Measurements from ENCODE around the gene CHST5. TPM values are rescaled to one million over a fixed set of nuclear protein-coding genes. Genes with fewer than 3 reads are reported as not detected.
"Not testable (repeated sequence)": the region's sequence is repeated elsewhere in the genome, so short reads cannot be mapped to it uniquely, and the experiment has no call there.

CHST5 gene
- total and polyA plus RNA-seq, 2 experiments from 2014 or later: not detected

- TF ChIP-seq ZNF462 (CRISPR knock-in tag; IDR thresholded peaks at IDR 0.05): no peak
These were observed 14.3 kb upstream of the CHST5 start (continued) for GRCh38 chr16:75550211-75550662.

GRCh38 chr16:75548456-75548855, 12.5 kb upstream of the CHST5 start:
- not testable (repeated sequence) for H3K4me2 ChIP-seq; H3K4me1 ChIP-seq (ENCODE audit: insufficient read depth); H3K4me3 ChIP-seq; H3K36me3 ChIP-seq (ENCODE audit: insufficient read depth); H3K4me3 Mint-ChIP-seq; H3K36me3 Mint-ChIP-seq (ENCODE audit: low read depth); H3K27ac ChIP-seq (ENCODE audit: low read depth); H3K27me3 ChIP-seq (ENCODE audit: insufficient read depth); H3K9me2 ChIP-seq (ENCODE audit: insufficient read depth); H3K27me3 Mint-ChIP-seq (ENCODE audit: insufficient read depth, low read depth, poor library complexity); H3K9me3 Mint-ChIP-seq; H4K20me1 ChIP-seq (replicated peaks; ENCODE audit: insufficient read depth); H3K4me1 Mint-ChIP-seq; DNase-seq (ENCODE audit: low spot score); H3F3A ChIP-seq (replicated peaks; ENCODE audit: low read depth); H3K79me2 ChIP-seq (replicated peaks; ENCODE audit: insufficient read depth); H2AFZ ChIP-seq; H3K27ac Mint-ChIP-seq; ATAC-seq

- no peak for ATAC-seq
- Histone ChIP-seq H3K27ac (ENCODE audit: low read depth) (no peak overlapping the region), H3K79me2 (replicated peaks; ENCODE audit: insufficient read depth) (no peaks in the 10 kb centered on the region), H3K4me2 (no peak overlapping the region), H3F3A (replicated peaks; ENCODE audit: low read depth) (no peaks in the 10 kb centered on the region), H3K27me3 (ENCODE audit: insufficient read depth) (no peaks in the 10 kb centered on the region), H3K9me2 (ENCODE audit: insufficient read depth) (no peaks in the 10 kb centered on the region), H4K20me1 (replicated peaks; ENCODE audit: insufficient read depth) (no peaks in the 10 kb centered on the region), H3K36me3 (ENCODE audit: insufficient read depth) (no peaks in the 10 kb centered on the region), H3K4me3 (no peak overlapping the region), H3K4me1 (ENCODE audit: insufficient read depth) (peaks cover 4% of the 10 kb centered on the region; the same call in 1 of the 2 replicates), H2AFZ (no peak overlapping the region)
- H3K36me3 Mint-ChIP-seq (ENCODE audit: low read depth): peaks cover 7% of the 10 kb centered on the region; the same call in 1 of the 3 replicates
- no peak for DNase-seq (ENCODE audit: low spot score)
- TF ChIP-seq ETS1 (IDR thresholded peaks at IDR 0.05) (no peak), EZH2 (IDR thresholded peaks at IDR 0.05; ENCODE audit: low read depth, unreplicated experiment) (no peak), STAT1 (IDR thresholded peaks at IDR 0.05; ENCODE audit: unreplicated experiment) (no peak)
- H3K27ac Mint-ChIP-seq: no peak overlapping the region
- peaks cover 7% of the 10 kb centered on the region; the same call in 2 of the 3 replicates for H3K4me1 Mint-ChIP-seq
- no peaks in the 10 kb centered on the region for H3K9me3 Mint-ChIP-seq
- H3K27me3 Mint-ChIP-seq (ENCODE audit: insufficient read depth, low read depth, poor library complexity): peaks cover 3% of the 10 kb centered on the region
- no peak overlapping the region for H3K4me3 Mint-ChIP-seq
These were observed 10.4 kb upstream of the CHST5 start for GRCh38 chr16:75546293-75546692.

GRCh38 chr16:75545879-75546278, 10.0 kb upstream of the CHST5 start:
- H3K27ac Mint-ChIP-seq; H3K27me3 ChIP-seq (ENCODE audit: insufficient read depth); H3K4me1 Mint-ChIP-seq; H3K27ac ChIP-seq (ENCODE audit: low read depth); DNase-seq (ENCODE audit: low spot score); H2AFZ ChIP-seq; H3K27me3 Mint-ChIP-seq (ENCODE audit: insufficient read depth, low read depth, poor library complexity); H4K20me1 ChIP-seq (replicated peaks; ENCODE audit: insufficient read depth); ATAC-seq; H3K79me2 ChIP-seq (replicated peaks; ENCODE audit: insufficient read depth); H3K36me3 ChIP-seq (ENCODE audit: insufficient read depth); H3K4me2 ChIP-seq; H3K9me2 ChIP-seq (ENCODE audit: insufficient read depth); H3K4me3 Mint-ChIP-seq; H3K9me3 Mint-ChIP-seq; H3K4me1 ChIP-seq (ENCODE audit: insufficient read depth); H3K4me3 ChIP-seq; H3F3A ChIP-seq (replicated peaks; ENCODE audit: low read depth); H3K36me3 Mint-ChIP-seq (ENCODE audit: low read depth): not testable (repeated sequence)

All from GM23338 (cell line).